Stimulated activated naive CD8-positive, alpha-beta T cell treated with anti-CD3 and anti-CD28 coated beads, Interleukin-15, amount 100 ng/mL, for 72 hours (primary cell): ENCODE measurements around the gene BBIP1.
"Not testable (repeated sequence)": the region's sequence is repeated elsewhere in the genome, so short reads cannot be mapped to it uniquely, and the experiment has no call there.

Source experiments
- ATAC-seq: fragments of 150-1000 bp; cut with Tn5 transposase; 2 replicates; pipeline ENCODE4 v1.10.0; 2021; ENCODE audit warnings: mild to moderate bottlenecking, moderate library complexity
- DNase-seq, 2 donors: peaks; one replicate each; pipeline ENCODE4 v3.0.0; 2021 to 2022
- H3K27ac Mint-ChIP-seq, 2 donors: one replicate each; pipeline ENCODE4 v1.8.0; 2022; ENCODE audit warnings: mild to moderate bottlenecking in 2 of 2, mixed read lengths in 2 of 2, moderate library complexity in 2 of 2
- H3K27me3 Mint-ChIP-seq: one replicate; pipeline ENCODE4 v1.8.0; 2022; ENCODE audit warnings: mixed read lengths
- H3K4me1 Mint-ChIP-seq: one replicate; pipeline ENCODE4 v1.8.0; 2022; ENCODE audit warnings: mild to moderate bottlenecking, mixed read lengths
- H3K4me3 Mint-ChIP-seq, 2 donors: one replicate each; pipeline ENCODE4 v1.8.0; 2022; ENCODE audit warnings: mild to moderate bottlenecking in 2 of 2, mixed read lengths in 2 of 2, moderate library complexity in 1 of 2
- H3K9me3 Mint-ChIP-seq, 2 donors: one replicate each; pipeline ENCODE4 v1.8.0; 2022; ENCODE audit warnings: mixed read lengths in 2 of 2

BBIP1 gene

GRCh38 chr10:110939419-110939818, 20.4 kb upstream of the BBIP1 start:
- Mint-ChIP-seq H3K27ac (no peak overlapping the region), H3K4me1 (peaks cover 12% of the 10 kb centered on the region), H3K27me3 (no peaks in the 10 kb centered on the region), H3K4me3 (no peak overlapping the region), H3K9me3 (peaks cover 0 to 19% of the 10 kb centered on the region in 2 donors)
- no peak for DNase-seq
- ATAC-seq: no peak

- H3K27ac Mint-ChIP-seq: no peak overlapping the region
- peaks cover 11% of the 10 kb centered on the region for H3K4me1 Mint-ChIP-seq
Measured at GRCh38 chr10:110936757-110937156, 17.8 kb upstream of the BBIP1 start.

GRCh38 chr10:110932505-110933180, 13.7 kb upstream of the BBIP1 start:
- no peak for DNase-seq
- Mint-ChIP-seq H3K27ac (no peak overlapping the region), H3K9me3 (no peaks in the 10 kb centered on the region), H3K27me3 (no peaks in the 10 kb centered on the region), H3K4me3 (no peak overlapping the region), H3K4me1 (peaks cover 21% of the 10 kb centered on the region)
- no peak for ATAC-seq

More at GRCh38 chr10:110936757-110937156, 17.8 kb upstream of the BBIP1 start:
- peaks cover 0 to 4% of the 10 kb centered on the region in 2 donors for H3K9me3 Mint-ChIP-seq
- H3K27me3 Mint-ChIP-seq: no peaks in the 10 kb centered on the region
- ATAC-seq (no peak), DNase-seq (no peak)
- H3K4me3 Mint-ChIP-seq: no peak overlapping the region

DNA sequence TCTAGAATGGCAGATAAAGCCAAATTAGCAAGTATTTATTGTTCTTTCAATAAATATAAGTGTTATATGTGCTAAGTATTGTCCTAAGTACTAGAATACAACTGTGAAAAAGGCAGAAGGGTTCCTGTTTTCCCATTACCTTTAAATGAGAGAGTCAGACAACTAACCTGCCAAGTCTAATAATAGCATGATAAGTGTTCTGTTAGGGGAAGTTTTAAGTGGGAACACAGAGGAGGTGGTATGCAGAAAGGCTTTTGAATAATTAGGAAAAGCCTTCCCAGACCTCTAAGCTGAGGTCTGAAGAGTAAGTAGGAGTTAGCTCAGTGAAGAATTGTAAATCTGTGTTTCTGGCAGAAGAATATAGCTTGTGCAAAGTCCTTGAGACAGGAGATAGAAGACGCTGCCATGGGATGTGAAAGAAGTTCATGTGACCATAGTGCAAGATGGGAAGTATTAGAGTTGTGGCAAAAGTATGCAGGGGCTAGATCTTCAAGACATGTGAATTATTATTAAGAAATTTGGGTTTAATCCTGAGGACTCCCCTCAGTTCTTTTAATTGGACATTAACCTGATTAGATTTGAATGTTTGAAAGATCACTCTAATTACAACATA, 12.9 kb upstream of the BBIP1 start:
- no peak overlapping the region for H3K4me3 Mint-ChIP-seq
- peaks cover 28% of the 10 kb centered on the region for H3K4me1 Mint-ChIP-seq
- no peak for DNase-seq
- no peak overlapping the region for H3K27ac Mint-ChIP-seq
- no peaks in the 10 kb centered on the region for H3K9me3 Mint-ChIP-seq
- no peaks in the 10 kb centered on the region for H3K27me3 Mint-ChIP-seq
- no peak for ATAC-seq

GRCh38 chr10:110927461-110927860, 8.5 kb upstream of the BBIP1 start:
- H3K9me3 Mint-ChIP-seq: no peaks in the 10 kb centered on the region
- H3K27me3 Mint-ChIP-seq: no peaks in the 10 kb centered on the region
- H3K27ac Mint-ChIP-seq: no peak overlapping the region
- H3K4me1 Mint-ChIP-seq: peaks cover 46% of the 10 kb centered on the region
- no peak for DNase-seq
- no peak overlapping the region for H3K4me3 Mint-ChIP-seq
- no peak for ATAC-seq

DNA sequence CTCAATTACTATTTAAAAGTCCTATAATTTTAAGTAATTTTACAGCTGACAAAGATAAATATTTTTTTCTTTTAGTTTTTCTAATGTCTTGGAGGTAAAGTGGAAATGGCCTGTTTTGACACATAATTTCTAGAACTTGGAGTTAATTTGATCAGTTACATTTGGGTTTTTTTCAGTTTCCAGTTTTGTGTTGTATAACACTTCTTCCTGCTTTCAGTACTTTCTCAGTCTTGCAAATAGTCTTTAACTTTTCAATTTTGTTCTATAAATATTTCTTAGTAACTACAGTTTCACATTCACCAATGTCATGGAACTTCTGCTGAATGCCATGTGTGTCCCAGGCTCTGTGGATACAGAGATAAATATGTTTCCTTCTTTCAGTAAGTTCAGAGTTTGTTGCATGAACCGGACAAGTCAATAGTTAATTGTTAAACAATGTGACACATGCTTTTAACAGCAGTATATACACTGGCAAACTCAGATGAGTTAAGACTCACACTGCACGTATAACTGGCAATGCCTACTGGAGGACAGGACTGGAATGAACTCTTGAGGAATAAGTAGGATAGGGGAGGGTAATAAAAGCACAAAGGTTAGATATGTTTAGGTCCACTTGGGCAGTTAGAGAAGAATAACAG, 5.0 kb upstream of the BBIP1 start:
- H3K9me3 Mint-ChIP-seq: no peaks in the 10 kb centered on the region
- H3K4me3 Mint-ChIP-seq: peak overlapping the region; percentile 47 to 48
- peaks cover 49% of the 10 kb centered on the region for H3K4me1 Mint-ChIP-seq
- no peaks in the 10 kb centered on the region for H3K27me3 Mint-ChIP-seq
- no peak overlapping the region for H3K27ac Mint-ChIP-seq
- no peak for ATAC-seq
- DNase-seq: no peak

DNA sequence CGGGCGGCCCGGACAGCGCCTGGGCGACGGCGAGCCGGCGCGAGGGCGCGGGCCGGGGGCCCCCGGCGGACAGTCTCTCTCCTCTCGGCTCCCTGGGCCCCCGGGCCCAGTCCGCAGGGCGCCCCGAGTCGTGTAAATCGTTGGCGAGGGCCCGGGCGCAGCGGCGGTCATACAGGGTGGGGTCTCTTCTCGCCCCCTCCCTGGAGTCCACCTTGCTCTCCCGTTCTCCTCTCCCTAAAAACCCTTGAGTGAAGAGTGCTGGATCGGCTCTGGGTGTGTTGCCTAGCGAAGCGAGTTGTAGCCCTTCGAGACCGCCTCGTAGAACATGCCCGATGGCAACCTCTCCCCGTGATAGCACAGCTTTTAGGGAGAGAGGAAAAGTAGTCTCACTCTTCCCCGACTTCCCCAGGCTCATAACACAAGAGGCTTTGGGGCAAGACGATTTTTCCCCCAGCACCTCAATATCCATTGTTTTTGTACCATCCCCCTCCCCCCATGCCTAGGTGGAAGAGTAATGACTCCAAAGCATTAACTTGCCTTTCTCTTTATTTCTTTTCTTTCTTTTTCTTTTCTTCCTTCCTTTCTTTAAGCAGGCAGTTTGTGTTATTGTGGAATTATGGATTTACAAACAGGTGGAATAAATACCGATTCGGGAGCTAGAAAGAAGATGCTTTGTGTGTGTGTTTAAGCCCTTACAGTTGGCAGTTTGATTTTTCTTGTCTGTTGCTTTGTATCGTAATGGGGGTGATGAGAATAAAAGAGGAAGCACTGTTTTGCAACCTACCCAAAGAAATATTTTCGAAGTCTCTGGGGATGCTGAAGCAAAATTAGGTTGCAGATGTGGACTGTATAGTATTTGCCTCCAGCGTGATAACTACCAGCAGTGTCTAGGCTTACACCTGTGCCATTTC, 1.2 kb upstream of the BBIP1 start:
- peak overlapping the region; percentile 90 to 97 for H3K4me3 Mint-ChIP-seq
- no peak for ATAC-seq
- H3K4me1 Mint-ChIP-seq: peaks cover 47% of the 10 kb centered on the region
- H3K9me3 Mint-ChIP-seq: no peaks in the 10 kb centered on the region
- H3K27me3 Mint-ChIP-seq: no peaks in the 10 kb centered on the region
- H3K27ac Mint-ChIP-seq: peak overlapping the region; percentile 69 to 93
- DNase-seq: peak; percentile 32 to 47

GRCh38 chr10:110919349-110919931, 460 bp upstream of the BBIP1 start, which contains the start of gene SHOC2:
TSS of gene SHOC2 (plus strand) at chr10:110919604. CDS start at chr10:110964359, 44,755 bp downstream.
- ATAC-seq (peak; percentile 67), DNase-seq (peak; percentile 98 to 100)
- Mint-ChIP-seq H3K9me3 (no peaks in the 10 kb centered on the region), H3K4me1 (peaks cover 45% of the 10 kb centered on the region), H3K27ac (peak within 1 kb of the TSS; percentile 99 to 100), H3K27me3 (no peaks in the 10 kb centered on the region), H3K4me3 (peak within 1 kb of the TSS; percentile 90 to 97)

- peak overlapping the region; percentile 96 to 100 for H3K27ac Mint-ChIP-seq
- peaks cover 34% of the 10 kb centered on the region for H3K4me1 Mint-ChIP-seq
- no peaks in the 10 kb centered on the region for H3K27me3 Mint-ChIP-seq
- DNase-seq (no peak), ATAC-seq (no peak)
- H3K4me3 Mint-ChIP-seq: peak overlapping the region; percentile 90 to 97
- H3K9me3 Mint-ChIP-seq: no peaks in the 10 kb centered on the region
Measured at GRCh38 chr10:110918269-110918642, 724 bp downstream of the BBIP1 start.

DNA sequence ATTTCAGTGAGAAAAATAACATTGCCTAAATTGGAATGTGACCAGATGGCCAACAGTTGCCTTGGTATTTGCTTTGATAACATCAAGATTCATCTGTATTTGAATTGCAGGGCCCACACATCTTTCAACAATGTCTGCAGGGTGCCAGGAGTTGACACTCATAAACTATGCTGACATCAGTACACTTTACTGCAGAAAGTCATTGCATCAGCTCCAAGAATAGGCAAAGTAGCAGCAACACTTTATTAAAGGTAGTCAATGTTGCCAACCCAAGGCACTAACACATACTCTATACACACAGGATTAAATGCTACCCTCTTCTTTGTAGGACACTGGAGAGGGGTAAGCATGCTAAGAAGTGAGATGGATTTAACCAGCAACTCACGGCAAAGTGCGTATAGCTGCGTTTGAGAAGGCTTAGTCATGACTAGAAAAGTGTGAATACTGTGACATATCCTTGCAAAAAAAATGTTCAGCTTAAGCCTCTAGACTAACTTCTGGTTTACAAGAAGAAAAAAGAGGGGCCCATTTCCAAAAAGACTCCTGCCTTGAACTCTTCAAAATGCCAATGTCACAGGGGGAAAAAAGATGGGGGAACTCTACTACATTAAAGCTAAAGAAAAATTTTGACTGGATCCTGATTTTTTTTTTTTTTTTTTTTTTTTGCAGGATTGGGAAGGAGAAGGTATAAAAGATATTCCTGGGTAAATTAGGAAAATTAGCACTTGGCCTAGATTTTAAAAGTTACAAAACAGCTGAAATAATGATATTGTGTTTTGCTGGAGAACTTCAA, 2.2 kb downstream of the BBIP1 start:
- H3K9me3 Mint-ChIP-seq: no peaks in the 10 kb centered on the region
- DNase-seq (no peak), ATAC-seq (no peak)
- H3K27me3 Mint-ChIP-seq: no peaks in the 10 kb centered on the region
- peaks cover 32% of the 10 kb centered on the region for H3K4me1 Mint-ChIP-seq
- no peak overlapping the region for H3K27ac Mint-ChIP-seq
- peak overlapping the region; percentile 8 to 90 for H3K4me3 Mint-ChIP-seq

DNA sequence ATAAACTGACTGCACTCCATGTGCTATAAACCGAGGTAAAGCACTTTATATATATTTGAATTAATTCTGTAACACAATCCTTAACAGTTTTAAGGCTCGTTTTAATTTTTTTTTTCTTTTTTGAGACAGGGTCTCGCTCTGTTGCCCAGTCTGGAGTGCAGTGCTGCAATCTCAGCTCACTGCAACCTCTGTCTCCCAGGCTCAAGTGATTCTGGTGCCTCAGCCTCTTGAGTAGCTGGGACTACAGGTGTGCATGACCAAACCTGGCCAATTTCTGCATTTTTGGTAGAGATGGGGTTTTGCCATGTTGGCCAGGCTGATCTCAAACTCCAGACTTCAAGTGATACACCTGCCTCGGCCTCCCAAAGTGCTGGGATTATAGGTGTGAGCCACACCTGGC, 3.4 kb downstream of the BBIP1 start:
- H3K4me3 Mint-ChIP-seq, H3K27ac Mint-ChIP-seq, ATAC-seq, H3K9me3 Mint-ChIP-seq, DNase-seq, H3K27me3 Mint-ChIP-seq: not testable (repeated sequence)
- peaks cover 27% of the 10 kb centered on the region for H3K4me1 Mint-ChIP-seq

DNA sequence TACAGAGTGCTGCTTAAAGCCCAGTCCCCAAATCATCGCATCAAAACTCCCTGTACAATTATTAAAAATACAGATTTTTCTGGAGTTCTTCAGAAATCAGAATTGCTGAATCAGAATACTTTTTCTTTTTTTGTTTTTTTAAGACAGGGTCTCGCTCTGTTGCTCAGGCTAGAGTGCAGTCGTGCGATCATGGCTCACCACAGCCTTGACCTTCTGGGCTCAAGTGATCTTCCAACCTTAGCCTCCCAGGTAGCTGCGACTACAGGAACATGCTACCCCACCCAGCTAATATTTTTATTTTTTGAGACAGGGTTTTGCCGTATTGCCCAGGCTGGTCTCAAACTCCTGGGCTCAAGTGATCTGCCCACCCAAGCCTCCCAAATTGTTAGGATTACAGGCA, 3.9 kb downstream of the BBIP1 start:
- Mint-ChIP-seq H3K4me1 (peaks cover 27% of the 10 kb centered on the region), H3K4me3 (no peak overlapping the region), H3K27ac (no peak overlapping the region), H3K27me3 (no peaks in the 10 kb centered on the region), H3K9me3 (no peaks in the 10 kb centered on the region)
- DNase-seq (no peak), ATAC-seq (no peak)

DNA sequence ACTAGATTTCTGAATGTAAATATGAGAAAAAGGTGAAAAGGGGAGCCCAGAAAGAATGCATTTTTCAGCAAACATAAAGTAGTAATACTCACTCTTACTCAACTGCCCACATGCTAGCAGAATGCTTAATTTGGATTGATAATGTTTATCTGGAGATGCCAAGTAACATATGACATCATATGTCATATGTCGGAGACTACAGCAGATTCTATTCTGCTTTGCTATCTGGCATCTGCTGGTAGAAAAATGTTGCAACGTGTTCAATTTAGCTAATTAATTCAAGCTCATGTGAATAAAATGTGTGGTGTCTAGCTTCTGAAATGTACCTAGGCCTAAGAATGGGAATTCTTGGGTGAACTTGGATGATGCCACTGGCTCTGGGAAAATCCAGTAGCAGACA, 4.5 kb downstream of the BBIP1 start:
- Mint-ChIP-seq H3K27ac (no peak overlapping the region), H3K4me1 (peaks cover 27% of the 10 kb centered on the region), H3K9me3 (no peaks in the 10 kb centered on the region), H3K4me3 (no peak overlapping the region), H3K27me3 (no peaks in the 10 kb centered on the region)
- ATAC-seq: no peak
- no peak for DNase-seq

- Mint-ChIP-seq H3K27me3 (no peaks in the 10 kb centered on the region), H3K27ac (no peak overlapping the region), H3K4me1 (peaks cover 24% of the 10 kb centered on the region), H3K4me3 (no peak overlapping the region), H3K9me3 (no peaks in the 10 kb centered on the region)
- ATAC-seq (no peak), DNase-seq (no peak)
Measured at GRCh38 chr10:110912374-110912773, 6.6 kb downstream of the BBIP1 start.
